GM18867 (cell line): Measurements from ENCODE around the gene PPP2R1B.
"Not testable (repeated sequence)": the region's sequence is repeated elsewhere in the genome, so short reads cannot be mapped to it uniquely, and the experiment has no call there.

Experiments
- ATAC-seq: cut with Tn5 transposase; IDR thresholded peaks from one replicate; pipeline ENCODE4 v1.9.1; 2021; ENCODE audit warnings: mild to moderate bottlenecking, moderate library complexity; ENCODE audit not compliant: unreplicated experiment

PPP2R1B gene

DNA sequence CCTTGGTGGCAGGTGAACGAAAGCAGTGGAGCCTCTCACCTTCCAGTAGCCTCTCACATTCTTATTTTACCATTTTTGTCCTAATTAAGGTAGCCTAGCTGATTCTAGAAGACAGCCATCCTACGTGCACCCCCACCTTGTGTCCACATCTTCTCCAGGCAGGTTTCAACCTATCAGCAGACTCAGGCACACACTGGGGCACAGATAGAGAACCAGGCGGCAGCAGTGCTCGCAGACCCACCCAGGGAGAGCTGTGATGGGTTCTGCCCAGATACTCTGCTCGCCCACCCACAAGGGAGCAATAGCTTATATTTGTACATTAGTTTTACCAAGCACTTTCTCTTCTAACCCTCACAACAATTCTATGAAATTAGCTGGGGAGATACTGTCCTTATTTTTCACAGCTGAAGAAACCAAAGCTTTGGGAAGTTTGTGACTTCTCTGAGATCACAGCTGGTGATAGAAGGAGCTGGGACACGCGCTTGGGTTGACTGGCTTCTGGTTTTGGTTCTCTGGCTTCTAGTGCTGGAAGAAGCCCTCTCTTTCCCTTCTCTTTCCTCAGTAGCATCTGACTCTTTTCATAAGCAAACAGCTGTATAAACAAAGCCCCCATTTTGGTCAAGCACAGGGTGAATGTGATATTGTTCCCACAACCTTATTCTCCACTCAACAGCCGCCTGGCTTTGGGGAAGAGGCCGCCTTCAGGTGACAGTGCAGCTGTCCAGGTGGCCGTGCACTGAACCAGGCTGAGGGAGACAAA lies 36.9 kb downstream of the PPP2R1B start:
- no peak for ATAC-seq

DNA sequence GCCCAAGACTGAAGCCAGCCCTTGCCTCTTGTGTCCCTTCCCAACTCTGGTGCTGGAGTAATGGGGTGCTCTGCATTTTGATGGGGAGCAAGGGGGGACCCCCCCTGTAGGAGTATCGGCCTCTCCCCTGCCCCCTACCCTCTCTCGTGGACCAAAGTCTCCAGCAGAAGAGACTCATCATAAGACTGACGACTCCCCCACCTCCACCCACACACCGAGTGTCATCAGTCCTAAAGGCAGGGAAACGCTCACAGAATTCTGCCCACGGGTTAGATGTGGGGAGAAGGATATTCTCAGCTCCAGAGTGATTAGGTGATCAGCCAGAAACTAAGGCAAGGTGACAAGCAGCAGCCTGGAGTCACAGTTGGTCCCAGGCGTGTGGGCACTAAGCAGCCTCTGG lies 38.8 kb downstream of the PPP2R1B start:
- no peak for ATAC-seq

DNA sequence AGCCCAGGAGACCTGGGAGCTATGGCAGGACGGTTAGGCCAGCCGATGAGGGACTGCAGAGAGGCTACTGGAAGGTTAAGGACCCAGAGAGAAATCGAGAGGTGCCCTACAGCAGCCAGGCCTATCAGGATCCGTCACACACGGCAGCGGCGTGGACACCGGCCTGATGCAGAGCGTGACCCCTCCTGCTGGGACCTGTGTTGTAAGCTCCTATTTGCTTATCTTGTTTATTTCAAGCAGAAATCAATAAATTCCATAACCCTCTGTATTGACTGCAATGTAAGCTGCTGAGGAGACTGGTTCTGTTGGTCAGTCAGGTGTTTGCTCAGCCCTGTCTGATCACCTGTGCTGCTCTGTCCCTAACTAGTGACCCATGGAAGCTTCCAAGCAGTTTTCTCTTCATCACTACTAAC lies 39.9 kb downstream of the PPP2R1B start:
- no peak for ATAC-seq

DNA sequence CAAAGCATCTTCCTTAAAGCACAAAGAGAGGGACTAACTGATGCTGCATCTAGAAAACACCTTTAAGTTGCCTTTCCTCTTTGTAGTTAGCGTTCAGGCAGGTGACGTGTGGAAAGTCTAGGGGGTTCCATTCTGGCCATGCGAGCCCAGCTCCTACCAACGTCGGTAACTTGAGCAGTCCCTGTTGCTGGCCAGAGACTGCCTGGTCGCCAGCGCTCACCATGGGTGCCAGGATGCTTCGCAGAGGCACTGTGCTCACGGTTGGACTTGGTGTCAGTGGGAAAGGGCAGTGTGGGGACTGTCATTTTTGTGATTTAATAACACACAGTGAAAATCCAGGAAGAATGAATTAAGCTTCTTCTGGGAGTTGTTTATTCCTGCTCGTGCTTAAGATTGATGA lies 40.6 kb downstream of the PPP2R1B start:
- ATAC-seq, result no peak

DNA sequence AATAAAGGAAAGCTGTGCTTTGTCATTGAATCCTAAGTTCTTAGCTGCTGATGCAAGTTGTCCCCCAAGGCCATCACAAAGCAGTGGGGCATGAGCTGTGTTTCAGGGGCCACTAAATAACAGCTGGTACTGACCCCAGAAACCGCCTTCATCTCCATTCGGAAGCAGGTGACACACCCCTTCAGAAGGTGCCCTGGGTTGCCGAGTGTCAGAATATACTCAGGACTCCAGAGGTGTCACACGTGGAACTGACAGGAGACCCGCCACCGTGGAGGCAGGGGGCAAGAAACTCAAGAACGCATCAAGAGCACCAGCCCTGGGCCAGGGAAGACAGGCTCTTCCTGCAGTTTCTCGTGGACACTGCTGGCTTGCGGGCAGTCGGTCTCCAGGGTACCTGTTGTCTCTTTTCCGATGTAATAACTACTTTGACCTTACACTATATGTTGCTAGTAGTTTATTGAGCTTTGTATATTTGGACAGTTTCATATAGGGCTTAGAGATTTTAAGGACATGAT lies 41.5 kb downstream of the PPP2R1B start:
- ATAC-seq, result no peak

DNA sequence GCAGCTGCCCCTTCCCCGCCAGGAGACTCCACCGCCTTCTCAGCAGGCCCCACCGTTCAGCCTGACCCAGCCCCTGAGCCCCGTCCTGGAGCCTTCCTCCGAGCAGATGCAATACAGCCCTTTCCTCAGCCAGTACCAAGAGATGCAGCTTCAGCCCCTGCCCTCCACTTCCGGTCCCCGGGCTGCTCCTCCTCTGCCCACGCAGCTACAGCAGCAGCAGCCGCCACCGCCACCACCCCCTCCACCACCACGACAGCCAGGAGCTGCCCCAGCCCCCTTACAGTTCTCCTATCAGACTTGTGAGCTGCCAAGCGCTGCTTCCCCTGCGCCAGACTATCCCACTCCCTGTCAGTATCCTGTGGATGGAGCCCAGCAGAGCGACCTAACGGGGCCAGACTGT lies 42.6 kb downstream of the PPP2R1B start:
- no peak for ATAC-seq

DNA sequence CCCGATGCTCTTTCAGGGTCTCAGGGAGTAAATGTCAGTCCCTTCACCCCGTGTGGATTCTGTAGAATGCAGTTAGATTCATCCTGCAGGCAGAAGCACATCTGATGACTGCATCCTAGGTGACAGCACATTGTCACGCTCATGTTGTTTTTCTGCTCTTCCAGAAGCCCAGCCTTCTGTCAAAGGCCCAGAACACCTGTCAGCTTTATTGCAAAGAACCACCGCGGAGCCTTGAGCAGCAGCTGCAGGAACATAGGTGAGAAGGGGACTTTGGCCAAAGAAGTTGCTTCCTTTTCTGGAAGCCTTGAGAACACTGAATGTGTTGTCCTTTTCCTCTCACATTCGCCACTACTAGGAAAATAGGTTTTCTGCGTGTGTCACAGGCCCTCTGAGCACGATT lies 43.7 kb downstream of the PPP2R1B start:
- ATAC-seq, result no peak

DNA sequence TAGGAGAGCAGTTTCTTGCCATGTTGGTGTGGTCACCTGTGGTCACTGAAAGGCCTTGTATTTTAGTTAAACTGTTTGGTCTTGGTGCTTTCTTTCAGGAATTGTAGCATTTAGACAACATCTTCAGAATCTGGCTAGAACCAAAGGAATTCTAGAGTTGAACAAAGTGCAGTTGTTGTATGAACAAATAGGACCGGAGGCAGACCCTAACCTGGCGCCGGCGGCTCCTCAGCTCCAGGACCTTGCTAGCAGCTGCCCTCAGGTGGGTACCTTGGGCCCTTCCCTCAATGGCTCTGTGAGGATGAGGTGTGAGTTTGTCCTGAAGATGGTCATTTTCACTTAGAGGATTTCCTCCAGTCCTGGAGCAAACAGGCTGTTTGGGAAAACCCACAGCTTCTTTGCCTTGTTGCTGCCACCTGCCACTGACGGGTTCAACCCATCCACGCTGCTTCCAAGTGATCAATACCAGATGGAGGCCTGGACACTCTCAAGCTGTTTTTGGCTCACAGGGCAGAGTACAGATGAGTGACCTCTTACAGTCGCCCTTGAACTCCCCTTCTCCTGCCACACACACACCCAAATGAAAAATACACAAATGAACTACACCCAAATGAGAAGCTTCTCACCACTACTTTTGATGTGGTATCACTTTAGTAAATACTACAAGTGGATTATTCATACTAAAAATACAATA lies 45.2 kb downstream of the PPP2R1B start:
- ATAC-seq, result no peak

DNA sequence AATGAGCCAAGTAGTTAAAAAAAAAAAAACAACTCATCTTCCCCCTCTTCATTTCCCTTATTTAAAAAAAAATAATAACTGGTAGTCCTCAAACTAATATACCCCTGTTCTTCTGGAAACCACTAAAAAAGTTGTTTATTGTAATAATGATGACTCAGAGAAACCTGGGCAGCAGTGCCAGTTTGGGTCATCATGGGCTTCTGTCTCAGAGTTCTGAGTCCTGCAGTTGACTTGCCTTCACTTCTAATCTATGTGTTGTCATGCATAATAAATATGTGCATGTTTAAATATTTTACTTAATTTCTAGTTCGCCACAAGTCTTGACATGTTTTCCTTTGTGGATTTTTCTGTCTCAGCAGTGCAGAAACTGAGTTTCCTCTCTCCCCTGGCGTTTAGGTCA lies 46.8 kb downstream of the PPP2R1B start:
- no peak for ATAC-seq

DNA sequence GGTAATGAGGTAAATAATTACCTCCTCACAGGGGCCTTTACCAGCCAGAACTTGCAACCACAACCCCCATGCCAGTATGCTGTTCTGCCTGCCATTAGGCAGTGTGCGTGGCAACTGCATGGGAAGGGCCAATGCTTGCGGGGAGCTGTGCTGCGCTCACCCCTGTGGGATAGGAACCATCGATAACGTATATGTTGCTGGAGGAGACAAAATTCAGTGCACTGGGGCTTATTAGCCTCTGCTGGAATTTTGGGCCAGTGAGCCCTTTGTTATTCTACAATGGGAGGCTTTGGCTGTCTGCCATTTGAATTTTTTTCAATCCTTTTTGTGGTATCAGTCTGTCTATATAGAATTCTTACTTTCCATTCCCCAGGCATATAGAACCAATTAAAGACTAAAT lies 47.3 kb downstream of the PPP2R1B start:
- no peak for ATAC-seq

DNA sequence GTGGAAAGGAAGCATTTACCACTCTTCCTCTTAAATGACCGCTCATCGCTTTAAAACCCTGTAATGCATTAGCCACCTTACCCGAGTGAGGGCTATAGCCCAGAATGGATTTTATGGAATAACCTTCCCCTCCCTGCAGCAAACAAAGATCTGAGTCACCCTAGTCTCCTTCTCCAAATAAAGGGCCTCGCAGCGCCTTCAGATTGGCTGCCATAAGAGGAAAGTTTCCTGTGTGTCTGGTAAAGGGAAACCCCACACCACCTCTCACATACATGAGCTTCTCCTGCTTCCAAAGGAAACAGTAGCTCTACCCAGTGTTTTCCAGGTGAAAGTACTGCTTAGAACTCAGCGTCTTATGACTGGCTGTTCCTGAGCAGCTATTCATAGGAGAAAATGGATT lies 47.8 kb downstream of the PPP2R1B start:
- no peak for ATAC-seq

DNA sequence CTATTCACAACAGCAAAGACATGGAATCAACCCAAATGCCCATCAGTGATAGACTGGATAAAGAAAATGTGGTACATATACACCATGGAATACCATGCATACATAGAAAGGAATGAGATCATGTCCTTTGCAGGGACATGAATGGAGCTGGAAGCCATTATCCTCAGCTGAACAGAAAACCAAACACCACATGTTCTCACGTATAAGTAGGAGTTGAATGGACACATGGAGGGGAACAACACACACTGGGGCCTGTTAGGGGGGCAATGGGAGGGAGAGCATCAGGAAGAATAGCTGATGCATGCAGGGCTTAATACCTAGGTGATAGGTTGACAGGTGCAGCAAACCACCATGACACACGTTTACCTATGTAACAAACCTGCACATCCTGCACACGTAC lies 48.5 kb downstream of the PPP2R1B start:
- ATAC-seq, result not testable (repeated sequence)

DNA sequence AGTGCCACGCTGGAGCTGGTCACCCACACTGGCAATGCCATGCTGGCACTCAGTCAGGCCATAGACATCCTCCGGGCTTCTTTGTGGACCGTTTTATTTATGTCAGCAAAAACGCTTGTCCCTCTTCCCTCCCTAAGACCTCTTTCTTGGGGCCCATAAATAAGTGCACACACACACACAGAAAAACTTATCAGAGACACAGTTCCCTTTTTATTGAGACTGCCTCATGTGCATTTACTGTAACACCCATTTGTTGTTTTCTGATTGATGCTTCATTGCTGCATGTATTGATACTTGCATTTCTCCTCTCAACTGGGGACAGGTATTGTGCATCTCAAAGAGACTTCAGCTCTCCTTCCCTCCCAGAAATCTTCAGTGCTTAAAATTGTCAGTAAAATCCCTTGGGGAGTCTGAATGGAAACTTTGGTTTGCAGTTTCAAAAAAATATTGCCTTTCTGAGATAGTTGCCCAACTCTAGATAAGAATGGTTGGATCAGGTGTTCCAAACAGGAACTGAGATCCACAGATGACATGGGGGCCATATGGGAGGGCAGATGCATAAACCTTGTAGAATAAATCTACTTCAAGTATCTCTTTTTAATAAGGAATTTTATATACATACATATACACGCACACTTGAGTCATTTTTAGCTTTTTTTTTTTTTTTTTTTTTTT lies 50.9 kb downstream of the PPP2R1B start:
- no peak for ATAC-seq

DNA sequence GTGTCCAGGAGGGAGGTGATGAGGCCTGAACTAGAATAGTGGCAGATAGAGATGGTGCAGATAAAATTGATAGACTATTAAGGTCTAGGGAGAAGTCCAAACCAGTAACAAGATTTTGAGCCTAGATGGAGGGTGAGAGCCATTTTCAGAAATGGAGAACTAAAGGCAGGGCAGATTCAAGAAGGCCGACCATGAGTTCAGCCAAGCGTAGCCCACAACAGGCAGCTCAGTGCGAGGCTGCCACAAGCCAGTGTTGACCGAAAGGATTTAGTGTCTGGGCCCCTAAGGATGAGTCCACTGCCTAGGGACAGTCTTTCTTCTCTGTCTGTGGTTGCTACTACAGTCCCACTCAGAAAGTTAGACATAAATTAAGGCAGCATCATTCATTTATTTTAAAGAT lies 51.7 kb downstream of the PPP2R1B start:
- no peak for ATAC-seq

DNA sequence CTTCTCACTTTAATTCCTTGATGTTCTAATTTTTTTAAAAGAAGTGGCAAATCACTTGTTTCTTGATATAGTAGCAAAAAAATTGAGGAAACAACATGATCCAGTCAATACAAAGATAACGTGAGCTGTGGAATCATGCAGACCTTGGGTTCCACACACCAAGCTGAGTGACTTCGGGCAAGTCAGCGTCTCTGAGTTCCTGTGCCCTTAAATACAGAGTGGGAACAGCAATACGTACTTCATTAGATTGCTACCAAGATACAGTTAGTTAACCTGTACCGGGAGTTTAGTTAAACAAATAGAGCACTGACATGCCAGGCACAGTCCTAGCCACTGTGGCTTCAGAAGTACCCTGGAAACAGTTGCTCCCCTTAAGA lies 58.5 kb downstream of the PPP2R1B start:
- ATAC-seq, result no peak

DNA sequence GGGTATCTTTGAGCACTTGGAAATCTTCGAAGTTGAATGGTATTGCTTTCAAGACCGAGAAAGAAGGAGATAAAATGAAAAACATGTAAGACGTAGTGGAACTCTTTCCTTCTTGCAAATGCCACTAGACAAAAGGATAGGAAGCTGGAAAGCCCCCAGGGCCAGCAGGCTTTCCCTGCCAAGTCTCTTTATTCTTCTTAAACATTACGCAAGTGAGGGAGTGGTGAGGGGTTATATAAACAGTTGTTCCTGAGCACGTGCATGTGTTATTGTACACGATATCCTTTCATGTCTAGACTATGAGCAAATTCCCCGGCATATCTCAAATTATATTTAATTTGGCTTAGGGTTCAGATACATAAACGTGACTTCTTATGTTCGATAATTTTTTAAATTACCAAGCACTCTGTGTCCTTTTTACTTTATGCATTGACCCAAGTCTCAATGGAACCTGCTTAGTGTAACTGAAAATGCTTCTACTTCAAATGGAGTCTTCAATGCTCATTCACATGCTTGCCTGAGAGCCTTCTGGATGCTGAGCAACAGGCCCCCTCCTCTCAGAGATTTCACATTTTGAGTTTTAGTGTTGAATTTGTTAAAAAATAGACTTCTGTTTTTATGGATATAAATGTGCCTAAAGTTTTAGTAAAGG lies 59.0 kb downstream of the PPP2R1B start:
- ATAC-seq, result no peak

DNA sequence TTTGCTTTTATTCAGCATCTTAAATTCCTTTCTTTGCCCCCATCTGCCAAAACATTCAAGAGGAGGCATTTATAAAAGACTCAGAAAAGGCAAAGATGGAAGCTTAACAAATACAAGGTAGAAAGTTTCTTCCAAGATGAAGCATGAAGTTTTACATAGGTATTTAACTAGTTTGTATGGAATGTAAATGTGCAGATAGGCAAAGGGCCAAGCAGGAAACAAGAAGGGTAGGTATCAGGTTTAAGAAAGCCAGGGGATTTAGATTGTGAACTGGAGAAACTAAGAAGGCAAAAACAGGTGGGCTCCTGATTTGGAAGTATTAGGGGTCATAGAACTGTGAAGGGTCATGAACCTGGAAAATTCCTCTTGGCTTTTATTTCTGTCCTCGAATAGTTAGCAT lies 62.6 kb downstream of the PPP2R1B start:
- ATAC-seq, result no peak

DNA sequence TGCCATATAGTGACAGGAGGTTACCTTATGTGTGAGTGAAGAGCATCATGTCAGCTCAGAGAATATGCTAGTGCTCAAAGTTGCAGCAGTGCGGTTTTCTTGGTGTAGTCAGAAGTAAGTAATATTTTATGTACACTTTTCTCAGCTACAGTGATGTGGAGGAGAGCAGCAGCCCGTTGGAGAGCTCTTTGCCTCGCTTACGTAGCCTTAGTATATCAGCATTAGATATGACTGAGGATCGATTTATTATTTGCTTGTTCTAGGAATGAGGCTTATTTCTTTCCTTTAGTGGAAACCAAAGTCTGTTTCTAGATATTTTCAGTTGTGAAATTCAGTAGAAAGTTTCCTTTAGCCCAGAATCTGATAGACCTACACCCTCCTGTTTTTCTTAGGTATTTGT lies 63.6 kb downstream of the PPP2R1B start:
- no peak for ATAC-seq

DNA sequence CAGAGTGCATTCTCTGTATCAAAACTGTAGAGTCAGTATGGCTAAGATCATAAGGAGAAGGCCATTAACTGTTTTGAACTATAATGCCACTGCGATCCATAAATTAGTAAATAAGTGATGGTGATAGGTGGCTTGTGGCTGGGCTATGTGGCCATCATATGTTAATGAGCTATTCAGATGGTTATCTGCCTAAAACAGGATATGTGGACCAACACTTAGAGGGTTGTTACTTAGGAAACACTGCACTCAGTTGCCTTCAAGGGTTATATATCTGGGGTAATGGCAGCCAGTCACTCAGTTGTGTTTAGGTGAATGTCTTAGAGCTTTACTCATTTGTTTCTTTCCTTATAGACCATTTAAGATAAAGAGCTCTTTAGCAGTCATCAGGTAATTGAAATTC lies 66.0 kb downstream of the PPP2R1B start:
- ATAC-seq, result no peak

DNA sequence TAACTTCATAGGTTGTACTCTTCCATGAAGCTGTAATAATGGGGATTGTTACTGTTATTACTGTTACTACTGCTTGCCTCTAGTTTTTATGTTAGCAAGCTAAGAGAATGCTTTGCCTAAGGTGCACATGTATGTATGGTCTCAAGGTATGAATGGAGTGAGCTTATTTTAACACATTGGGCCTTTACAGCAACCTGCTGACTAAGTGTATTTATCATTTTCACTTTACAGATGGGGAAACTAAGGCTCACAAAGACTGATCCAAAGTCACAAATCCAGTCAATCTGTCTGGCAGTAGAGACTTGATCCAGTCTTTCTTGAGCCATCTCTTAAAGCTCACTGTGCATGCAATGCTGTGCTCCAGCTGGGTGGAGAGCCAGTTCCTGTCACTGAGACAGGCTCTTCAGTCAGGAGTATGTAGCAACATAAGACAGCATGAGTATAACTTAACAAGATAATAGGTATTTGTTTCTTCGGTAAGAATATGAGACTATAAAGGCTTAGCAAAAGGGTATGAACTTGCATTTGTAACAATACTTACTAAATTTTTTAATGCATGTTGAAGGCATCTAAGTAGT lies 66.5 kb downstream of the PPP2R1B start:
- no peak for ATAC-seq
